OCI-LY1 (cell line): Measurements from ENCODE around the gene OSBPL3.

Experiments used
- H2AFZ ChIP-seq: fragments of 200-600 bp; sonication (generic), shearing (Covaris generic); 2 replicates; pipeline ENCODE4 v1.6.0; 2014; ENCODE audit warnings: antibody characterized with exemption, mild to moderate bottlenecking, low read length
- H3F3A ChIP-seq: fragments of 200-600 bp; sonication (generic), shearing (Covaris generic); 2 replicates; pipeline ENCODE4 v1.6.0; 2014; ENCODE audit warnings: mild to moderate bottlenecking, antibody characterized with exemption, low read length, moderate library complexity; ENCODE audit not compliant: insufficient read depth
- H3K27ac ChIP-seq: fragments of 200-600 bp; sonication (generic); 2 replicates; pipeline ENCODE4 v1.5.1; 2014; ENCODE audit warnings: low read length, mixed run types, mild to moderate bottlenecking, low read depth; ENCODE audit not compliant: poor library complexity, severe bottlenecking
- H3K27me3 ChIP-seq: fragments of 200-600 bp; sonication (generic); 2 replicates; pipeline ENCODE4 v1.6.0; 2014; ENCODE audit warnings: antibody characterized with exemption, mild to moderate bottlenecking, low read length, moderate library complexity; ENCODE audit not compliant: insufficient read depth
- H3K36me3 ChIP-seq: fragments of 200-600 bp; sonication (generic); 2 replicates; pipeline ENCODE4 v1.6.1; 2014; ENCODE audit warnings: mild to moderate bottlenecking, antibody characterized with exemption, low read length, moderate library complexity, mixed read lengths; ENCODE audit not compliant: insufficient read depth
- H3K4me1 ChIP-seq: fragments of 200-600 bp; sonication (generic); 2 replicates; pipeline ENCODE4 v1.5.1; 2014; ENCODE audit warnings: mild to moderate bottlenecking, low read length, moderate library complexity; ENCODE audit not compliant: insufficient read depth, severe bottlenecking
- H3K4me2 ChIP-seq: fragments of 200-600 bp; sonication (generic), shearing (Covaris generic); 2 replicates; pipeline ENCODE4 v1.6.1; 2014; ENCODE audit warnings: low read length
- H3K4me3 ChIP-seq: fragments of 200-600 bp; sonication (generic); 2 replicates; pipeline ENCODE4 v1.5.1; 2014; ENCODE audit warnings: low read length, low read depth, mild to moderate bottlenecking, mixed read lengths; ENCODE audit not compliant: poor library complexity, severe bottlenecking
- H3K79me2 ChIP-seq: fragments of 200-600 bp; shearing (Covaris generic); 2 replicates; pipeline ENCODE4 v1.6.1; 2016; ENCODE audit warnings: mixed run types, low read length, mixed read lengths; ENCODE audit not compliant: insufficient read depth
- H3K9ac ChIP-seq: fragments of 200-600 bp; sonication (generic), shearing (Covaris generic); 2 replicates; pipeline ENCODE4 v1.6.1; 2014; ENCODE audit warnings: mild to moderate bottlenecking, low read length, mixed read lengths
- H3K9me2 ChIP-seq: fragments of 200-600 bp; sonication (generic), shearing (Covaris generic); 2 replicates; pipeline ENCODE4 v1.6.1; 2014; ENCODE audit warnings: low read depth, mild to moderate bottlenecking, low read length, mixed read lengths
- H3K9me3 ChIP-seq: fragments of 200-600 bp; shearing (Covaris generic); 2 replicates; pipeline ENCODE4 v1.6.1; 2014; ENCODE audit warnings: low read length, mixed read lengths
- H4K20me1 ChIP-seq: fragments of 200-600 bp; sonication (generic), shearing (Covaris generic); 2 replicates; pipeline ENCODE4 v1.6.0; 2016; ENCODE audit warnings: mild to moderate bottlenecking, low read length; ENCODE audit not compliant: insufficient read depth
- EZH2 ChIP-seq: fragments of 200-600 bp; sonication (generic), shearing (Covaris generic); IDR thresholded peaks from 2 replicates; pipeline ENCODE4 v1.8.0; 2017; ENCODE audit warnings: borderline replicate concordance, mixed run types, mild to moderate bottlenecking, antibody characterized with exemption, low read length, moderate library complexity, mixed read lengths
- TF ChIP-seq, protein P1 (sequence below): fragments of 200-600 bp; sonication (generic), shearing (Covaris generic); IDR thresholded peaks from 2 replicates; pipeline ENCODE4 v1.5.1; 2017; ENCODE audit warnings: mild to moderate bottlenecking, antibody characterized with exemption, low read length, moderate library complexity, mixed read lengths

OSBPL3 gene

DNA sequence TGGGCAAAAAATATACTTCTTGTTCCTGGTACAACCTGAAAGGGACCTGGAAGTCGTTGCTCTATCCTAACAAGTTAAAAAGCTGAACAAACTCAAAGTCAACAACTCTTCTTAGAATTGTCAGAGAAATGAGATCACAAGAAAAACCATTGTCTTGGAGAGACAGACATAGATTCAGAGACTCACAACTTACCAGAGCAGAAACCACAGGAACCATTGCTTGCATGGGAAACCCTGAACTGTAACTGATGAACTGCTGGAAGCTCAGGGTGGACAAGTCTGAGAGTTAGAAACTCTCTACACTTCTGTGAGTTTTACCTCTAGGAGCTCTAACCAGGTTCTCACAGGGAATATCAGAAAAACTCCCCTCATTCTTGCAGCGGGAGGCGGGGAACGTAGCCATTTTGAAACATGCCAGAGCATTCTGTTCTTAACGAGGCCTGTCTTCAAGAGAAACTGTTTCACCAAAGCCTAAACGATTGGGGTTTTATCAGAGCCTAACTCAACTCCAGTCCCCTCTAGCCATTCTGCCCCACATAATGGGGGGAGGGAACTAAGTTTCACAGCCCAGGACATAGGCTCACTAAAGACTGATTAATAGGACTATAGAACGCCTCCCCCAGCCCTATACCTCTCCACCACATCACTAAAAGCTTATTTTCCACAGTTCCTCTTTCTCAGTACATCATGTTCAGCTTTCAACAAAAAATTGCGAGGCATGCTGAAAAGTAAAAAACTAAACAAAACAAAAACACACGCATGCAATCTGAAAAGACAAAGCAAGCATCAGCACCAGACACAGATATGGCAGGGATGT, 210.8 kb downstream of the OSBPL3 start:
- no peaks in the 10 kb centered on the region for H3F3A ChIP-seq
- no peaks in the 10 kb centered on the region for H4K20me1 ChIP-seq
- no peak overlapping the region for H3K27ac ChIP-seq
- H3K4me3 ChIP-seq: no peak overlapping the region
- no peaks in the 10 kb centered on the region for H3K36me3 ChIP-seq
- no peaks in the 10 kb centered on the region for H3K79me2 ChIP-seq
- H3K4me1 ChIP-seq: no peaks in the 10 kb centered on the region
- H2AFZ ChIP-seq: no peak overlapping the region
- TF ChIP-seq EZH2: no peak
- TF ChIP-seq, protein P1, sequence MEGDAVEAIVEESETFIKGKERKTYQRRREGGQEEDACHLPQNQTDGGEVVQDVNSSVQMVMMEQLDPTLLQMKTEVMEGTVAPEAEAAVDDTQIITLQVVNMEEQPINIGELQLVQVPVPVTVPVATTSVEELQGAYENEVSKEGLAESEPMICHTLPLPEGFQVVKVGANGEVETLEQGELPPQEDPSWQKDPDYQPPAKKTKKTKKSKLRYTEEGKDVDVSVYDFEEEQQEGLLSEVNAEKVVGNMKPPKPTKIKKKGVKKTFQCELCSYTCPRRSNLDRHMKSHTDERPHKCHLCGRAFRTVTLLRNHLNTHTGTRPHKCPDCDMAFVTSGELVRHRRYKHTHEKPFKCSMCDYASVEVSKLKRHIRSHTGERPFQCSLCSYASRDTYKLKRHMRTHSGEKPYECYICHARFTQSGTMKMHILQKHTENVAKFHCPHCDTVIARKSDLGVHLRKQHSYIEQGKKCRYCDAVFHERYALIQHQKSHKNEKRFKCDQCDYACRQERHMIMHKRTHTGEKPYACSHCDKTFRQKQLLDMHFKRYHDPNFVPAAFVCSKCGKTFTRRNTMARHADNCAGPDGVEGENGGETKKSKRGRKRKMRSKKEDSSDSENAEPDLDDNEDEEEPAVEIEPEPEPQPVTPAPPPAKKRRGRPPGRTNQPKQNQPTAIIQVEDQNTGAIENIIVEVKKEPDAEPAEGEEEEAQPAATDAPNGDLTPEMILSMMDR: no peak
- H3K4me2 ChIP-seq: no peak overlapping the region
- no peak overlapping the region for H3K9ac ChIP-seq
- H3K9me3 ChIP-seq: no peaks in the 10 kb centered on the region
- peaks cover 14% of the 10 kb centered on the region for H3K27me3 ChIP-seq
- no peaks in the 10 kb centered on the region for H3K9me2 ChIP-seq

DNA sequence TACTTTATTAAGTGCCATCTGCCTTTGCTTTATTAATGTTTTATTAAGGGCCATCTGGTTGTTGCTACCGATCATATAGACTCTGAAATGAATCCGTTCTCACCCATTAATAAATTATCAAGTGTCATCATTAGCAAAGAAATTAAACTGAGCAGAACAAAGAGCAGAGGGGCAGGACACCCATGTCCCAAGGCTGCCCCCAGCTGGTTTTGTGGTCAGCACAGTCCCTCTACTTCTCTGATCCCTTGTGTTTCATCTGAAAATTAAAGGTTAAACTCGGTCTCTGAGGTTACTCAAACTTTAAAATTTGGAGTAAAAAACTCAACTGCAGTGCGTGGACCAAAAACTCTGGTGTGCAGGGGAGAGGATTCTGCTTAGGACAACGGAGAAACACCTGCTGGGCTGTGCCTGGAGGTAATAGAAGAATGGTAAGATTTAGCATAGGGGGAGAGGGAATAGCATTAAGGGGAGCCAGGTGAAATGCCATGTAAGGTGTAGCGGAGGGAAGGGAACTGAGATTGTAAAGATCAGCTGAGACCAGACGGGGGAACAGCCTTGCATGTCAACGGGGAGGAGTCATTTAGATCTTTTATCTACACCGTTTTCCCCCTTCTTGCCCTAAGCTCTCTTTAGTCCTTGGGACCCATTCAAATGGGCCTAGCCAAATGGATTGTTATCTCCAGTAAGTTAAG, 212.0 kb downstream of the OSBPL3 start:
- H3K27ac ChIP-seq: no peak overlapping the region
- H3K9ac ChIP-seq: no peak overlapping the region
- TF ChIP-seq EZH2: no peak
- TF ChIP-seq, protein P1: peak; percentile 11; the same call in 1 of the 2 replicates
- H3K4me1 ChIP-seq: no peaks in the 10 kb centered on the region
- no peaks in the 10 kb centered on the region for H3K79me2 ChIP-seq
- no peak overlapping the region for H3K4me2 ChIP-seq
- H3K9me3 ChIP-seq: no peaks in the 10 kb centered on the region
- peaks cover 17% of the 10 kb centered on the region for H3K27me3 ChIP-seq
- H4K20me1 ChIP-seq: no peaks in the 10 kb centered on the region
- H2AFZ ChIP-seq: no peak overlapping the region
- H3K9me2 ChIP-seq: no peaks in the 10 kb centered on the region
- no peaks in the 10 kb centered on the region for H3F3A ChIP-seq
- H3K36me3 ChIP-seq: no peaks in the 10 kb centered on the region
- no peak overlapping the region for H3K4me3 ChIP-seq

DNA sequence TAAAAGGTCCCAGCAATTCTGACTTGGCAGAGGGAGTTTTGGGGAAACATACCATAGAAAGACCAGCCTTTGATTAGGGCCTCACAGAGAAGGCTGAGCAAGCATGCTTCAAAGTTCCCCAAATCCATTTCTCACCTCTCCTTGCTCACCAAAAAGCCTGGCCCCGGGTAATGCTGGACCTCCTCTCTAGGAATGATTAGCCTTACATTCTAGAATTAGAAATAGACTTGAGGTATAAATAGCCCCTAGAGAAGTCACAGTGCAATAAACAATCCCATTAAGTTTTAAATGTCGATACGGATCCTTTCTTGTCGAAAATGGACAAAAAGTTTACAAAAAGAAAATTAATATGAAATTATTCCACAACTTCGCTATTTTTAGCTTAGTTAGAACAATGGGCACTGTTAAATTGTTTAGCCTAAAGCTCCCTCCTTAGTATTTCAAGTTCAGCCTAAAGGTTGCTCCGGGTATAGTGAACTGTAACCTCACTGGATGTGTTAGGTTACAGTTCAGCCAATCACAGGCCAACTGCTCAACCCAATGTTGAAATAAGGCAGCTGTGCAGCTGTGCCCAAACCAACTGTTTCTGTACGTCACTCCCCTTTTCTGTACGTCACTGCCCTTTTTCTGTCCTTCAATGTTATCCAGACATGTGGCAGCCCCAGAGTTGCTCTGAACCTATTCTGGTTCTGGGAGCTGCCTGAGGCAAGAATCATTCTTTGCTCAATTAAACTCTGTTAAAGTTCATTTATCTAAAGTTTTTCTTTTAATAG, 214.8 kb downstream of the OSBPL3 start:
- H3K9ac ChIP-seq: no peak overlapping the region
- peaks cover 22% of the 10 kb centered on the region for H3K27me3 ChIP-seq
- H3K9me3 ChIP-seq: peaks cover 4% of the 10 kb centered on the region; the same call in 1 of the 2 replicates
- no peaks in the 10 kb centered on the region for H3K4me1 ChIP-seq
- H3K36me3 ChIP-seq: no peaks in the 10 kb centered on the region
- no peak overlapping the region for H3K27ac ChIP-seq
- H3K79me2 ChIP-seq: no peaks in the 10 kb centered on the region
- H3K9me2 ChIP-seq: no peaks in the 10 kb centered on the region
- no peak overlapping the region for H3K4me3 ChIP-seq
- no peaks in the 10 kb centered on the region for H3F3A ChIP-seq
- no peak for TF ChIP-seq EZH2
- TF ChIP-seq, protein P1: no peak
- no peak overlapping the region for H2AFZ ChIP-seq
- H3K4me2 ChIP-seq: no peak overlapping the region
- no peaks in the 10 kb centered on the region for H4K20me1 ChIP-seq
